Skeletal muscle tissue (tissue), 4 donors: ENCODE data around the gene SEH1L. TPM values are rescaled to one million over a fixed set of nuclear protein-coding genes. Genes with fewer than 3 reads are reported as not detected.
A peak's percentile ranks its signal among the peaks of the same experiment; 100 is the strongest.

Source experiments
- H3K27ac ChIP-seq: one replicate; pipeline ENCODE4 v1.7.0; 2013; ENCODE audit warnings: mild to moderate bottlenecking, low read depth, low read length, inconsistent platforms
- H3K27me3 ChIP-seq, 3 donors: one replicate each; pipeline ENCODE4 v1.7.0; 2013; ENCODE audit warnings: low read length in 3 of 3; ENCODE audit not compliant: control insufficient read depth in 3 of 3, insufficient read depth in 3 of 3
- H3K36me3 ChIP-seq, 3 donors: one replicate each; pipeline ENCODE4 v1.7.0; 2013; ENCODE audit warnings: low read length in 3 of 3; ENCODE audit not compliant: control insufficient read depth in 3 of 3, insufficient read depth in 3 of 3
- H3K4me1 ChIP-seq, 3 donors: one replicate each; pipeline ENCODE4 v1.7.0; 2013; ENCODE audit warnings: low read length in 3 of 3, mild to moderate bottlenecking in 3 of 3; ENCODE audit not compliant: control insufficient read depth in 3 of 3, insufficient read depth in 3 of 3
- H3K4me3 ChIP-seq, 3 donors: one replicate each; pipeline ENCODE4 v1.7.0; 2013; ENCODE audit warnings: low read length in 3 of 3
- H3K9ac ChIP-seq, 3 donors: one replicate each; pipeline ENCODE4 v1.7.0; 2013; ENCODE audit warnings: low read length in 3 of 3, mild to moderate bottlenecking in 3 of 3, moderate library complexity in 2 of 3, low read depth in 1 of 3
- H3K9me3 ChIP-seq, 3 donors: one replicate each; pipeline ENCODE4 v1.7.0; 2013; ENCODE audit warnings: low read length in 3 of 3; ENCODE audit not compliant: control insufficient read depth in 3 of 3
- total RNA-seq: library from RNA; depleted of rRNA; stranded (reverse); fragments of >200 nt; gene quantifications from one replicate; pipeline ENCODE4 v1.2.3, GENCODE V29; 2014
- donor health status: Osteomylitis.

Gene SEH1L
- total RNA-seq, 1 donor from 2014 or later, result 18.8 TPM

DNA sequence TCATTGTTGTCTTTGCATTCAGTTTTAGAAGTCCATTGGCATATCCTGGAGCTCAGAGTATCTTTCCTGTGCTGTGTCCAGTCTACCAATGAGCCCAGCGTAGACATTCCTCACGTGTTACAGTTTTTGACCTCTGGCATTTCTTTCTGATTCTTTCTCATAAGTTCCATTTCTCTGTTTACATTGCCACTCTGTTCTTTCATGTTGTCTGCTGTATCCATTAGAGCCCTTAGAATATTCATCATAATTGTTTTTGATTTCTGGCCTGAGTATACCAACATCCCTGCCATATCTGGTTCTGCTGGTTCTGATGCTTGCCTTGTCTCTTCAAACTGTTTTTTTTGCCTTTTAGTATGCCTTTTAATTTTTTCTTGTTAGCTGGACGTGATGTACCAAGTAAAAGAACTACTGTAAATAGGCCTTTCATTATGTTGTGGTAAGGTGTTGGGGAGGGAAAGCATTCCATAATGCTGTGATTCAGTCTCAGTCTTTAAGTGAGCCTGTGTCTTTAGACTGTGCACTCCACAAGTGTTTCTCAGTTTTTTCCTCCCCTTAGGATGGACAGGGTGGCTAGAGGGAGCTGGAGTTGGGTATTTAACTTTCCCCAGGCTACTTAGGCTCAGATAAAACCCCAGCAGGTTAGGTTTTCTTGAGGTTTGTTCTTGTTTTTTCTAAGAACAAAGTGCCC is 78.9 kb downstream of the SEH1L start:
- H3K9ac ChIP-seq, result no peak overlapping the region
- H3K27me3 ChIP-seq, result no peaks in the 10 kb centered on the region
- H3K36me3 ChIP-seq, result peaks cover 0 to 17% (median 10%) of the 10 kb centered on the region in 3 donors
- H3K4me1 ChIP-seq, result peaks cover 0 to 4% (median 3%) of the 10 kb centered on the region in 3 donors
- H3K4me3 ChIP-seq, result no peak overlapping the region
- H3K27ac ChIP-seq, result no peak overlapping the region
- peaks cover 0 to 3% (median 0%) of the 10 kb centered on the region in 3 donors for H3K9me3 ChIP-seq

- Histone ChIP-seq H3K9me3 (no peaks in the 10 kb centered on the region), H3K4me1 (peaks cover 0 to 4% (median 3%) of the 10 kb centered on the region in 3 donors), H3K9ac (no peak overlapping the region), H3K36me3 (peaks cover 0 to 22% (median 12%) of the 10 kb centered on the region in 3 donors), H3K27me3 (no peaks in the 10 kb centered on the region), H3K4me3 (no peak overlapping the region), H3K27ac (peak overlapping the region; percentile 14)
These were observed 81.1 kb downstream of the SEH1L start for GRCh38 chr18:13028869-13029268.

GRCh38 chr18:13032173-13032572 is 84.4 kb downstream of the SEH1L start:
- H3K4me3 ChIP-seq, result no peak overlapping the region
- H3K9me3 ChIP-seq, result no peaks in the 10 kb centered on the region
- H3K27me3 ChIP-seq, result no peaks in the 10 kb centered on the region
- no peak overlapping the region for H3K27ac ChIP-seq
- H3K9ac ChIP-seq, result no peak overlapping the region
- H3K36me3 ChIP-seq, result peaks cover 5 to 21% (median 20%) of the 10 kb centered on the region in 3 donors
- peaks cover 0 to 4% (median 3%) of the 10 kb centered on the region in 3 donors for H3K4me1 ChIP-seq

DNA sequence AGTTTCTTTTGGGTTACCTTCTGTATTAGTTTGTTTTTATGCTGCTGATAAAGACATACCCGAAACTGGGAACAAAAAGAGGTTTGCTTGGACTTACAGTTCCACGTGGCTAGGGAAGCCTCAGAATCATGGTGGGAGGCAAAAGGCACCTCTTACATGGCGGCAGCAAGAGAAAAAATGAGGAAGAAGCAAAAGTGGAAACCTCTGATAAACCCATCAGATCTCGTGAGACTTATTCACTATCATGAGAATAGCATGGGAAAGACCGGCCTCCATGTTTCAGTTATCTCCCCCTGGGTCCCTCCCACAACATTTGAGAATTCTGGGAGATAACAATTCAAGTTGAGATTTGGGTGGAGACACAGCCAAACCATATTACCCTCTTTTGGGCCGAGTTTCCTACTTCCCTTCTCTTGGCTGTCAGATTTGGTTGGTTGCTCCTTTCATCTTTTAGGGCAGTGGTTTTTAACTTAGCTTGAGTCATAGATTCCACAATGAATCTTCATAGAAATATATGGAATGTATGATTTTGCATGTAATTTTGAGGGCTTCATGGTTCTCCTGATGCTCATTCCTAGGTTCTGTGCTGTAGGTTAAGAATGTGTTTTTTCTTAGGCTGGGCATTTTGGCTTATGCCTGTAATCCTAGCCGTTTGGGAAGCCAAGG is 87.6 kb downstream of the SEH1L start:
- Histone ChIP-seq H3K9me3 (no peaks in the 10 kb centered on the region), H3K36me3 (peaks cover 8 to 20% (median 18%) of the 10 kb centered on the region in 3 donors), H3K4me1 (no peaks in the 10 kb centered on the region), H3K27me3 (no peaks in the 10 kb centered on the region), H3K27ac (no peak overlapping the region), H3K9ac (no peak overlapping the region), H3K4me3 (no peak overlapping the region)

DNA sequence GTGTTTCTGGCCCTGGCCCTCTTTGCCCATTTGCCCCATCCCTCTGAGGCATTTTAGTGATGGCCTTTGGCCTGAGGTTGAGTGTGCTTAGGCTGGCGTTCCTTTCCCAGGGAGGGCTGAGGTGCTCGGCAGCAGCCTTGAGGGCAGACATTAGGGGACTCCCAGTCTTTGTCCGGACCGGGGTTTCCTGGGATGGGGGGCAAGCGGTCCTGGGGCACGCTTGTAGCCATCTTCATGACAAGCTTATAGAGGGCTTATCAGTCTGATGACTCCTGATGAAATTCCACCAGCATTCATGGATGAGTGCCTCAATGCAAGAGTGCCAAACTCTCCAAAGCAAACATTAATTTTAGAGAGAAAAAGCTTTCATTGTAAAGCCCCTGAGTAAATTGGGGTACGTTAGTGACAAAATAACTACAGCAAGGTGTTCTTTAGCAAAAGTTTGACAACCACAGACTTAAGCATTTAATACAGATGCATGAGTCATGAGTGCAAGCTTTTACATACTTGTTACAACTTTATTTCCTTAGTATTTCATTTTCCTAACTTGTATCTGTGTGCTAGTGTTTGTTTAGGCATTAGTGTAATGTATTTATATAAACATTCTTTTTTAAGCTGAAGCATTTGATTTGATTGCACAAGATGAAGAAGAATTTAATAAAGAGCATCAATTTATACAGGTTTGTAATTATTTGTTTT is 89.0 kb downstream of the SEH1L start:
- Histone ChIP-seq H3K36me3 (peaks cover 8 to 14% (median 12%) of the 10 kb centered on the region in 3 donors), H3K4me3 (no peak overlapping the region), H3K9me3 (no peaks in the 10 kb centered on the region), H3K27ac (no peak overlapping the region), H3K9ac (no peak overlapping the region), H3K27me3 (no peaks in the 10 kb centered on the region), H3K4me1 (no peaks in the 10 kb centered on the region)

Other genes starting within 250 kb of the SEH1L start
- 8.4 TPM for gene CEP76, start 245.3 kb upstream of the SEH1L start, total RNA-seq
- gene PSMG2, start 245.0 kb upstream of the SEH1L start, total RNA-seq, result 64.2 TPM
- gene PTPN2, start 63.8 kb upstream of the SEH1L start, total RNA-seq, result 17.2 TPM
- gene CEP192, start 43.4 kb downstream of the SEH1L start, total RNA-seq, result 56.9 TPM